Adrenal gland (tissue), 12 donors: ENCODE data around the gene SPOCK3. TPM values are rescaled to one million over a fixed set of nuclear protein-coding genes. Genes with fewer than 3 reads are reported as not detected.

Experiments
- DNase-seq, 7 donors: peaks; one replicate each; pipeline ENCODE4 v3.0.0-alpha.2; 2019 to 2020
- H3K27ac ChIP-seq, 5 donors: fragments of 200-600 bp; sonication (generic) in 4 of 5; 1 replicate in 3 of 5; 2 replicates in 2 of 5; pipeline versions ENCODE4 v1.5.1 to v1.8.0; 2016 to 2020; ENCODE audit warnings: mild to moderate bottlenecking in 1 of 5
- H3K27me3 ChIP-seq: fragments of 200-600 bp; 2 replicates; pipeline ENCODE4 v1.8.0; 2021
- H3K36me3 ChIP-seq, 2 donors: fragments of 200-600 bp; replicated peaks in 1 of 2; 1 replicate in 1 of 2; 2 replicates in 1 of 2; pipeline versions ENCODE4 v1.5.1 to v1.8.0; 2018 to 2022
- H3K4me1 ChIP-seq, 2 donors: fragments of 200-600 bp; replicated peaks in 1 of 2; 1 replicate in 1 of 2; 2 replicates in 1 of 2; pipeline versions ENCODE4 v1.5.1 to v1.8.0; 2018 to 2021
- H3K4me3 ChIP-seq, 4 donors: fragments of 200-600 bp; sonication (generic) in 3 of 4; one replicate each; pipeline ENCODE4 v1.5.1; 2016 to 2018
- H3K9me3 ChIP-seq, 3 donors: fragments of 200-600 bp; sonication (generic) in 1 of 3; replicated peaks in 1 of 3; 1 replicate in 2 of 3; 2 replicates in 1 of 3; pipeline versions ENCODE4 v1.5.1 to v1.8.0; 2016 to 2021
- POLR2A ChIP-seq, 2 donors: fragments of 450-650 bp; IDR thresholded peaks; one replicate each; pipeline ENCODE4 v1.6.1; 2017; ENCODE audit warnings: antibody characterized with exemption in 2 of 2, mild to moderate bottlenecking in 2 of 2, moderate library complexity in 1 of 2
- WGBS, 4 donors: extraction: QIAGEN DNeasy Blood & Tissue Kit in 2 of 4; methylation state at CpG; one replicate each; pipeline versions ENCODE4 v1.1.5 to v1.1.7; 2013 to 2017; 5-methylcytosine and 5-hydroxymethylcytosine counted together
- intact Hi-C, 2 donors: fragments of 100-400 bp; cut with DNase I; formaldehyde crosslinking; loops; one replicate each; pipeline versions ENCODE4 v1.14.1 to v1.15.0; 2022 to 2023
- polyA plus RNA-seq, 3 donors: library from polyadenylated mRNA; stranded (reverse); fragments of 200-250 nt in 2 of 3; fragments of 350-450 nt in 1 of 3; fragmentation: Illumina TruSeq in 1 of 3; extraction: RNeasy Lipid Tissue Mini Kit (QIAGEN cat#74804) in 1 of 3; gene quantifications; one replicate each; pipeline ENCODE4 v1.2.3, GENCODE V29; 2013 to 2014
- total RNA-seq, 9 donors: library from RNA; depleted of rRNA in 4 of 9; stranded (reverse); fragments of >200 nt in 4 of 9; fragments of 120-200 nt in 1 of 9; fragmentation: NEBNext Ultra II Directional in 1 of 9; extraction: Animal tissue kit (Norgen Biotek cat#: 25700) in 1 of 9; gene quantifications; one replicate each; pipeline versions ENCODE4 v1.1.0 to v1.2.4, GENCODE V29; 2013 to 2023
- TF ChIP-seq, protein P1 (sequence below), 6 experiments: fragments of 450-650 bp in 4 of 6; fragments of 200-600 bp in 2 of 6; sonication (generic) in 1 of 6; IDR thresholded peaks; 1 replicate in 5 of 6; 2 replicates in 1 of 6; pipeline versions ENCODE4 v1.5.1 to v1.8.0; 2016 to 2021; ENCODE audit warnings: antibody characterized with exemption in 6 of 6, mild to moderate bottlenecking in 2 of 6, moderate library complexity in 1 of 6
- donor health status: healthy with polysubstance abuse.
- donor health status: Bipolar disorder and iron deficiency.
- donor health status: DM: yes; HTN: yes; CAD: no.
- donor health status: DM: no; HTN: no; CAD: no.
- donor health status: DM: no; HTN: no; CAD: no.
- donor health status: DM: yes; HTN: yes; CAD: no.

SPOCK3 gene
- total and polyA plus RNA-seq, 12 donors = 0.18 to 30.3 (median 3.0) TPM; not detected in 1

DNA sequence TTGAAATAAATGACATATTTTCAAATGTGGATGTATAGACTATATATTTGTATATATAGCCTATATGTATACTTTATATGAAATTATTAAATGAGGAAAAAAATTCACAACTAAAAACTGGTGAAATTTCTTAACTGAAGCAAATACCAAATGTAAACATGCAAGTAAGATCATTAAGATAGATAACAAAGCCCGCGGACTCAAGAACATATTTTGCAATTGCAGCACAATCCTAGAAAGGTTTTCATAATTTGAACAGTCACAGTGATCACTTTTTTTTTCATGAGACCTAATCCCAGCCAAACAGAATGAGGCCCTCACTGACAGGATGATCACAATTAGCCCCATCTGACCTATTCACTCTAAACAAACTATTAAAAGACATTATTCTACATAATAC is 123.2 kb downstream of the SPOCK3 start:
- Histone ChIP-seq H3K9me3 (no peaks in the 10 kb centered on the region), H3K27me3 (no peaks in the 10 kb centered on the region), H3K4me1 (no peaks in the 10 kb centered on the region), H3K36me3 (no peaks in the 10 kb centered on the region), H3K4me3 (no peak overlapping the region), H3K27ac (no peak overlapping the region)
- no peak for DNase-seq
- 66 to 81% (median 77%) methylated on average over 2 of the region's 2 CpGs for WGBS, 4 donors
- intact Hi-C loops = no loop called here
- TF ChIP-seq, protein P1, sequence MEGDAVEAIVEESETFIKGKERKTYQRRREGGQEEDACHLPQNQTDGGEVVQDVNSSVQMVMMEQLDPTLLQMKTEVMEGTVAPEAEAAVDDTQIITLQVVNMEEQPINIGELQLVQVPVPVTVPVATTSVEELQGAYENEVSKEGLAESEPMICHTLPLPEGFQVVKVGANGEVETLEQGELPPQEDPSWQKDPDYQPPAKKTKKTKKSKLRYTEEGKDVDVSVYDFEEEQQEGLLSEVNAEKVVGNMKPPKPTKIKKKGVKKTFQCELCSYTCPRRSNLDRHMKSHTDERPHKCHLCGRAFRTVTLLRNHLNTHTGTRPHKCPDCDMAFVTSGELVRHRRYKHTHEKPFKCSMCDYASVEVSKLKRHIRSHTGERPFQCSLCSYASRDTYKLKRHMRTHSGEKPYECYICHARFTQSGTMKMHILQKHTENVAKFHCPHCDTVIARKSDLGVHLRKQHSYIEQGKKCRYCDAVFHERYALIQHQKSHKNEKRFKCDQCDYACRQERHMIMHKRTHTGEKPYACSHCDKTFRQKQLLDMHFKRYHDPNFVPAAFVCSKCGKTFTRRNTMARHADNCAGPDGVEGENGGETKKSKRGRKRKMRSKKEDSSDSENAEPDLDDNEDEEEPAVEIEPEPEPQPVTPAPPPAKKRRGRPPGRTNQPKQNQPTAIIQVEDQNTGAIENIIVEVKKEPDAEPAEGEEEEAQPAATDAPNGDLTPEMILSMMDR (IDR thresholded peaks at IDR 0.05) = no peak
- no peak for TF ChIP-seq POLR2A (IDR thresholded peaks at IDR 0.05)

- H3K9me3 ChIP-seq = no peaks in the 10 kb centered on the region
- TF ChIP-seq, protein P1 (IDR thresholded peaks at IDR 0.05) = no peak
- TF ChIP-seq POLR2A (IDR thresholded peaks at IDR 0.05) = no peak
- H3K4me1 ChIP-seq = no peaks in the 10 kb centered on the region
- H3K27ac ChIP-seq = no peak overlapping the region
- DNase-seq = no peak
- no peaks in the 10 kb centered on the region for H3K36me3 ChIP-seq
- 85 to 95% (median 88%) methylated on average over 3 of the region's 3 CpGs for WGBS, 4 donors
- no peaks in the 10 kb centered on the region for H3K27me3 ChIP-seq
- H3K4me3 ChIP-seq = no peak overlapping the region
- intact Hi-C loops = no loop called here
Measured at GRCh38 chr4:167109859-167110258, 124.4 kb downstream of the SPOCK3 start.

- H3K27ac ChIP-seq = no peak overlapping the region
- TF ChIP-seq POLR2A (IDR thresholded peaks at IDR 0.05) = no peak
- TF ChIP-seq, protein P1 (IDR thresholded peaks at IDR 0.05) = no peak
- no peaks in the 10 kb centered on the region for H3K27me3 ChIP-seq
- H3K4me3 ChIP-seq = no peak overlapping the region
- H3K9me3 ChIP-seq = no peaks in the 10 kb centered on the region
- H3K4me1 ChIP-seq = no peaks in the 10 kb centered on the region
- H3K36me3 ChIP-seq = no peaks in the 10 kb centered on the region
- intact Hi-C loops = no loop called here
- no peak for DNase-seq
Measured at GRCh38 chr4:167105857-167106256, 128.4 kb downstream of the SPOCK3 start.

GRCh38 chr4:167102475-167102874 is 131.8 kb downstream of the SPOCK3 start:
- 76 to 93% (median 81%) methylated on average over 5 of the region's 5 CpGs for WGBS, 4 donors
- H3K36me3 ChIP-seq = no peaks in the 10 kb centered on the region
- no peaks in the 10 kb centered on the region for H3K27me3 ChIP-seq
- no peaks in the 10 kb centered on the region for H3K9me3 ChIP-seq
- H3K27ac ChIP-seq = no peak overlapping the region
- no peak for DNase-seq
- intact Hi-C loops = no loop called here
- H3K4me3 ChIP-seq = no peak overlapping the region
- TF ChIP-seq, protein P1 (IDR thresholded peaks at IDR 0.05) = no peak
- no peak for TF ChIP-seq POLR2A (IDR thresholded peaks at IDR 0.05)
- no peaks in the 10 kb centered on the region for H3K4me1 ChIP-seq
